GM21529 (cell line): Measurements from ENCODE around the gene SMIM14.
"Not testable (repeated sequence)": the region's sequence is repeated elsewhere in the genome, so short reads cannot be mapped to it uniquely, and the experiment has no call there.

Source experiments
- ATAC-seq: cut with Tn5 transposase; IDR thresholded peaks from one replicate; pipeline ENCODE4 v1.9.1; 2021; ENCODE audit not compliant: unreplicated experiment

The SMIM14 gene

DNA sequence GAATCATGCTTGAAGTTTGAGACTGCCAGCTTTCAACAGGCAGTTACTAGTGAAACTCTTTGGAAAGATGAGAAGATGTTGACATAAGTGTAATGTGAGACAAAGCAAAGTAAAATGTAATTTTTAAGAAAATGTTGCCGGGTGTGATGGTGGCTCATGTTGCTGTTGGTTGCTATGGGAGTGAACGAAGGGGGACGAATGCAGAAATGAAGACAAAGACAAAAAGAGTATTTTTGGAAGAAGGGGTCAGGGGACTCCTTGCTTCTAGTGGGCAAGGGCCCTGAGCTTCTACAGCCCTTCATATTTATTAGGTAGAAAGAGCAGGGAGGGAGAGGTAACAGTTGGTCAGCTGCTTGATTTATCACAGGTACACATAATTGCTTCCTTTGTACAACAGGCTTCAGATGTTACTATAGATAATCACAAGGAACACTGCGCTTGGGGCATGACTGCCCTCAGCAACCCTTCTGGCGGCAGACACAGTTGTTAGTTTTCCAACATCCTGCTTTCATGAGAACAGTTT lies 99.5 kb downstream of the SMIM14 start:
- ATAC-seq: no peak

- no peak for ATAC-seq
Observed at GRCh38 chr4:39533541-39533940, 105.1 kb downstream of the SMIM14 start.

DNA sequence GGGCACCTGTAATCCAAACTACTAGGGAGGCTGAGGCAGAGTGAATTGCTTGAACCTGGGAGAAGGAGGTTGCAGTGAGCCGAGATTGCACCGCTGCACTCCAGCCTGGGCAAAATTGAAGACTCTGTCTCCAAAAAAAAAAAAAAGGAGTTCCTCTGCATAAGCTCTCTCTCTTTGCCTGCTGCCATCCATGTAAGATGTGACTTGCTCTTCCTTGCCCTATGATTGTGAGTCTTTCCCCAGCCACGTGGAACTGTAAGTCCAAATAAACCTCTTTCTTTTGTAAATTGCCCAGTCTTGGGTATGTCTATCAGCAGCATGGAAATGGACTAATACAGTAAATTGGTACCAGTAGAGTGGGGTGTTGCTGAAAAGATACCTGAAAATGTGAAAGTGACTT lies 106.4 kb downstream of the SMIM14 start:
- not testable (repeated sequence) for ATAC-seq

DNA sequence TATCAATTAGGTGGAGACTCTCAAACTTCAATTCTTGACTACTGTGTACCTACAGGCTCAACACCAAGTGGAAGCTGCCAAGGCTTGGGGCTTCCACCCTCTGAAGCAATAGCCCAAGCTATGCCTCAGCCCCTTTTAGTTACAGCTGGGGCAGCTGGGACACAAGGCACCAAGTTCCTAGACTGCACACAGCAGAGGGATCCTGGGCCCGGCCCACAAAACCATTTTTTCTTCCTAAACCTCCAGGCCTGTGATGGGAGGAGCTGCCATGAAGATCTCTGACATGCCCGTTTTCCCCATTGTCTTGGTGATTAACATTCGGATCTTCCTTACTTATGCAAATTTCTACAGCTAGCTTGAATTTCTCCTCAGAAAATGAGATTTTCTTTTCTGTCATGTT lies 108.0 kb downstream of the SMIM14 start:
- no peak for ATAC-seq

DNA sequence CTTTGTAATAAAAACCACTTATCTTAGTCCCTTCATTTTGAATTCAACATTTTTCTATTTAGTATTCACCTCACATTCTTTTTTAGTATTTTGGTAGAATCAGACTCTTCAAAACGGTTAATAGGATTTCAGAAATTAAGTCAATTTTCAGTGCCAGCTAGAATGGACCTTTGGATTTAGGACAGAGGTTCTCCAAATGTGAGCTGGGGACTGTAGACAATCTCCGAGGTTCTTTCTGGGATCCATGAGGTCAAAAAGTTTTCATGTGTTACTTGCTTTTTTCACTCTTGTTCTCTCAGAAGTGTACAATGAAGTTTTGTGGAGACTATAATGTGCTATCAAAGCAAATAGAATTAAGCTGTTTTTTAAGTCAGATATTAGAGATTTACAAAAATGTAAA lies 109.1 kb downstream of the SMIM14 start:
- no peak for ATAC-seq

- ATAC-seq: no peak
Observed at GRCh38 chr4:39528061-39528465, 110.6 kb downstream of the SMIM14 start.

GRCh38 chr4:39527296-39528060 lies 111.2 kb downstream of the SMIM14 start, which contains the start of gene UGDH:
TSS of gene UGDH (minus strand) at chr4:39527439. CDS start at chr4:39521512, 5,927 bp downstream.
- ATAC-seq: peak; percentile 97

- peak; percentile 2 for ATAC-seq
Observed at GRCh38 chr4:39526765-39527295, 111.8 kb downstream of the SMIM14 start.

DNA sequence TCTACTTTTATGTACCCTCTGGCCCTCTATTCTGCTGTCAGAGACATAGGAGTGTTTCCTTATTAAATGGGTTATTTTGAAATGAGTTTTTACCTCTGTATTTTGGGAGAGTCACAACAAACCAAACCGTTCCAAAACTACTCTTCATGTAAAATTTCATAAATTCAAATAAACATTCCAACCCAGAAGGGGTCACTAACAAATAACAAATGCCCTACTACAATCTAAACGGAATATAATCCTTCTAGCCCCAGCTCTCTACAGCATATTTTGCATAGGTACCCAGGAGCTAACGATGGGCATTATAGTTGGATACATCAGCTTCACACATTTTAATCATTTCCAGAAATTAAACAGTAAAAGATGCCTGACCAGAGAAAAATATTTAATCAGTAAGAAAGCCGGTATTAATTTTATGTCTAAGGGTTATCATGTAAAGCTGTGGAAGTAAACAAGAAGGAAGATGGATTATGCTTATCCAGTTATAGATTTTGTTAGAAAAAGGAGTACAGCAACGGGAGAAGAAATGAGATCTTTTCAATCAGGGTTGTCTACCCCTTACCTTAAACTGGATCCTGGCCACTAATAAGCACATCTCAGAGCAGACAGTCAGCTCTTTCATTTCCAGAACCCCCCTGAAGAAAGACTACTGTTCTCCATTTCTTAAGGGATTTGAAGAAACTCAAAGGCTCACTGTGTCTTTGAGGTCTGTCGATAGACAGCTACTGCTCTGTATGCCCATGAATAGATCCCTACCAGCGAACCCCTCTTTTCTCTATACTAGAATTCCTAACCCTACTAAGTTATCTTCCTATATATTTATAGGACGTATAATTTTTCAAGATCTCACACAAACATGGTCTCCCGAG lies 112.6 kb downstream of the SMIM14 start:
- ATAC-seq: no peak

- no peak for ATAC-seq
Observed at GRCh38 chr4:39524161-39524957, 114.3 kb downstream of the SMIM14 start.

DNA sequence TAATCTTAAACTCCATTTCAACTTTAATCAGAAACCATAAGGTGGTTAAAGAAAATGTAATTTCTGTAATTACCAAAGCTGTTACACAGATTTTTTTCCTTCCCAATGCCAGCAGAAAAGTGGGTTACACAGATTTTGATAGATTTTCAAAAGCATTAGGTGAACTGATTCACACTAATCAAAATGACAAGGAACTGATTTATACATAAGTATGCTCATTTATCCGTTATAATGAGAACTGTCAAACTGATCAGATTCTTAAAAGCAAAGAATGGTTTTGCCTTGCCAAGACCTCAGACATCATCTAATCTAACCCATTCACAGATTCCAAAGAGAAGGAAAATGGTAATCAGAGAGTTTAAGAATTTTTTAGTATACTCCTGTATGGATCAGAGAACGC lies 116.6 kb downstream of the SMIM14 start:
- ATAC-seq: no peak

DNA sequence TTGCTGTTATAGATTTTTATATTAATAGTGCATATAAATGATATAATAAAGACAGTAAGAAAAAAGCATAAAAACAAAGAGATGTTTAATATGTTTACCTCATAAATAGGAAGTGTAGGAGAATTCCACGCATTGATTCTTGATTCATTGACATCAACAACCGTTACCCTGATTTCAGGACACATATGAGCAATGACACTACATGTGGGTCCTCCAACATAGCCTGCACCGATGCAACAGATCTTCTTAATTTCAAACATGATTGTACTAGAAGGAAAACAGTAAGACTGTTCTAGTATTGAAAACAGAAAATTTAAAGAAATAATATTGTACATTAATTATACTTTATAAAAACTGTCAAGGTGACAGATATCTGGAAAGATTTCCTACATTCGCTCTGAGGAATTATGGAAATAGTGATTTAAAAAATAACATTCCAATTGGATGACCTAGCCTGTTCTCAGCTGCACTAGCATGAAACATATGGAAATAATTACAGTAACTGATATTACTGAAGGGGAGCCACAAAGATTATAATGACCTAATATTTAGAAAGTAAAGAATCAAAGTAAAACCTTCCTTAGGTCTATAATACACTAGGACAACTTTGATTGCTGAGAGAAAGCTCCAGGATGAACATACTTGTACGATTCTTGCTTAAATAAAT lies 117.3 kb downstream of the SMIM14 start:
- ATAC-seq: no peak

DNA sequence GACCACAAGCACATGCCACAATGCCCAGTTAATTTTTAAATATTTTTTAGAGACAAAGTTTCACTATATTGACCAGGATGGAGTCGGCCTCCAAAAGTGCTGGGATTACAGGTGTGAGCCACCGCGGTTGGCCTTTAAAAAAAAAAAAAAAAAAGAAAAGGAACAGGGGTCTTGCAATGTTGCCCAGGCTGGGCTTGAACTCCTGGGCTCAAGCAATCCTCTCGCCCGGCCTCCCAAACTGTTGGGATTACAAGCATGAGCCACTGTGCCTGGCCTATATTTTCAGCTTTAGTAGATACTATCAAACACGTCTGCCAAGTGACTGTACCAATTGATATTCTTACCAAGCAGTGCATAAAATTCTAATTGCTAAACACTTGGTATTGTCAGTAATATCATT lies 120.2 kb downstream of the SMIM14 start:
- no peak for ATAC-seq

- ATAC-seq: no peak
Observed at GRCh38 chr4:39516407-39516966, 122.2 kb downstream of the SMIM14 start.

GRCh38 chr4:39515669-39516401 lies 122.8 kb downstream of the SMIM14 start:
- not testable (repeated sequence) for ATAC-seq

- no peak for ATAC-seq
Observed at GRCh38 chr4:39514888-39515401, 123.7 kb downstream of the SMIM14 start.

- not testable (repeated sequence) for ATAC-seq
Observed at GRCh38 chr4:39514266-39514665, 124.4 kb downstream of the SMIM14 start.

- ATAC-seq: no peak
Observed at GRCh38 chr4:39510348-39510929, 128.2 kb downstream of the SMIM14 start.

DNA sequence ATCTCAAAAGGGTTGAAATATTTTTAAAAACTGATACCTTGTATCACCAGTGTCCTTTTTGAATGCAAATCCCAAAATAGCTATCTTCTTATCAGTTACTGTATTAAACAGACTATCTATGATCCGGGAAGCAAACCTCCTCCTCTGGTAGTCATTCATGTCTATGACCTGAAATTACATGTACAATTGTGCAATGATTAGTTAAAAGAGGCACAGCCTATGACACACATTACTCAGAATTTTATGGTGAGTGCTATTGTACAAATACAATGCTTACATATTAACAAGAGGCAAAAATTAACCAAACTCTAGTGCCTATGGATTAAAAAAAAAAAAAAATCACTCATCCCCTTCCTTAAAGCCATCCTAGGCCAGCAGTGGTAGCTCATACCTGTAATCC lies 133.1 kb downstream of the SMIM14 start:
- no peak for ATAC-seq
